22Rv1 (cell line): ENCODE measurements around the gene CAMK2B.

Experiments
- H3K27ac ChIP-seq: fragments of 450-650 bp; 2 replicates; pipeline ENCODE4 v1.5.1; 2017
- CTCF ChIP-seq: fragments of 450-650 bp; IDR thresholded peaks from 2 replicates; pipeline ENCODE4 v1.5.1; 2017; ENCODE audit warnings: mild to moderate bottlenecking
- ZFX ChIP-seq: fragments of 450-650 bp; IDR thresholded peaks from 2 replicates; pipeline ENCODE4 v1.6.1; 2017; ENCODE audit warnings: antibody characterized with exemption, borderline replicate concordance

Gene CAMK2B

GRCh38 chr7:44258865-44259546 is 66.4 kb downstream of the CAMK2B start:
- H3K27ac ChIP-seq: no peak overlapping the region

GRCh38 chr7:44258423-44258760 is 67.0 kb downstream of the CAMK2B start:
- no peak for TF ChIP-seq ZFX
- no peak for TF ChIP-seq CTCF
- H3K27ac ChIP-seq: no peak overlapping the region

More at GRCh38 chr7:44258865-44259546, 66.4 kb downstream of the CAMK2B start:
- TF ChIP-seq CTCF: no peak
- TF ChIP-seq ZFX: no peak

- H3K27ac ChIP-seq: no peak overlapping the region
- TF ChIP-seq ZFX: no peak
- no peak for TF ChIP-seq CTCF
Measured at GRCh38 chr7:44257618-44258422, 67.6 kb downstream of the CAMK2B start.

GRCh38 chr7:44257213-44257612 is 68.2 kb downstream of the CAMK2B start:
- TF ChIP-seq CTCF (no peak), ZFX (no peak)
- H3K27ac ChIP-seq: no peak overlapping the region

- TF ChIP-seq CTCF: no peak
- TF ChIP-seq ZFX: no peak
- no peak overlapping the region for H3K27ac ChIP-seq
Measured at GRCh38 chr7:44256459-44256858, 68.9 kb downstream of the CAMK2B start.

- TF ChIP-seq CTCF: no peak
- TF ChIP-seq ZFX: no peak
- no peak overlapping the region for H3K27ac ChIP-seq
Measured at GRCh38 chr7:44251881-44252280, 73.5 kb downstream of the CAMK2B start.

- no peak overlapping the region for H3K27ac ChIP-seq
- TF ChIP-seq CTCF (no peak), ZFX (no peak)
Measured at GRCh38 chr7:44251269-44251668, 74.1 kb downstream of the CAMK2B start.
